ENCODE results near the gene MYO10.

DNA sequence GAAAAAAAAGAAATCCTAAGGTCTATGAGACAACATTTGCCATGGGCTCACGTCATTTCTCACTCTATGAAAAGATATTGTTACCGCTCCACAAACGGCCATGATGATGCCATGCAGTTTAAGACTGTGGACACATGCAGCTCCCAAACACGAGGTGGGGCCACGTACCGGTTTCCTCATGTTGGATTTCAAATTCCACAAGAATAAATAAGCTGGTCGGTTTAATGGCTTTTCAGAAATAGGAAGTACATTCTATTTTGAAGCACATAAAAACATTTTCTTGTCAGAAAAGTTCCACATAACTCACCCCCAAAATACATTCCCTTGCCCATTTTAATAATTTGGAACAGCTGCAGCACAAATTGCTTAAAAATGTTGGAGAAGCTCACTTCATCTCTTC, 130.6 kb downstream of the MYO10 start:
- TF ChIP-seq ZNF274 (IDR thresholded peaks at IDR 0.05; ENCODE audit: low read depth, low read length) (no peak), YY1 (IDR thresholded peaks at IDR 0.05; ENCODE audit: insufficient read depth, insufficient read length) (no peak)
